ENCODE measurements around the gene SNX8.

DNA sequence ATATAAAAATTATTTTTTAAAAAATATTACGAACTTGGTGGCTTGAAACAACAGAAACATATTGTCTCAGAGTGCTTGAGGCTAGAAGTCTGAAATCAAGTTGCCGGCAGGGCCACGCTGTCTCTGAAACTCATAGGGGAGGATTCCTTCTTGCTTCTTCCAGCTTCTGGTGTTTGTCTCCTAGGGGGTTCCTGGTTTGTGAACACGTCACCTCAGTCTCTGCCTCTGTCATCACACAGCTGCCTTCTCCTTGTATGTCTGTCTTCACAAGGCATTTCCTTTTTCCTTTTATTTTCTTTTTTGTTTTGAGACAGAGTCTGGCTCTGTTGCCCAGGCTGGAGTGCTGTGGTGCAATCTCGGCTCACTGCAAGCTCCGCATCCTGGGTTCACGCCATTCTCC lies 12.7 kb upstream of the SNX8 start:
- TF ChIP-seq, protein P1, sequence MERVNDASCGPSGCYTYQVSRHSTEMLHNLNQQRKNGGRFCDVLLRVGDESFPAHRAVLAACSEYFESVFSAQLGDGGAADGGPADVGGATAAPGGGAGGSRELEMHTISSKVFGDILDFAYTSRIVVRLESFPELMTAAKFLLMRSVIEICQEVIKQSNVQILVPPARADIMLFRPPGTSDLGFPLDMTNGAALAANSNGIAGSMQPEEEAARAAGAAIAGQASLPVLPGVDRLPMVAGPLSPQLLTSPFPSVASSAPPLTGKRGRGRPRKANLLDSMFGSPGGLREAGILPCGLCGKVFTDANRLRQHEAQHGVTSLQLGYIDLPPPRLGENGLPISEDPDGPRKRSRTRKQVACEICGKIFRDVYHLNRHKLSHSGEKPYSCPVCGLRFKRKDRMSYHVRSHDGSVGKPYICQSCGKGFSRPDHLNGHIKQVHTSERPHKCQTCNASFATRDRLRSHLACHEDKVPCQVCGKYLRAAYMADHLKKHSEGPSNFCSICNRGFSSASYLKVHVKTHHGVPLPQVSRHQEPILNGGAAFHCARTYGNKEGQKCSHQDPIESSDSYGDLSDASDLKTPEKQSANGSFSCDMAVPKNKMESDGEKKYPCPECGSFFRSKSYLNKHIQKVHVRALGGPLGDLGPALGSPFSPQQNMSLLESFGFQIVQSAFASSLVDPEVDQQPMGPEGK (CRISPR knock-in tag; IDR thresholded peaks at IDR 0.05; ENCODE audit: borderline replicate concordance), result no peak
- no peak for TF ChIP-seq RCOR1 (IDR thresholded peaks at IDR 0.05; ENCODE audit: borderline replicate concordance in 1 of 2, low read depth in 2 of 2, low read length in 2 of 2)
- TF ChIP-seq POLR2G (IDR thresholded peaks at IDR 0.05; ENCODE audit: low read depth, low read length), result no peak
- TF ChIP-seq, protein P2, sequence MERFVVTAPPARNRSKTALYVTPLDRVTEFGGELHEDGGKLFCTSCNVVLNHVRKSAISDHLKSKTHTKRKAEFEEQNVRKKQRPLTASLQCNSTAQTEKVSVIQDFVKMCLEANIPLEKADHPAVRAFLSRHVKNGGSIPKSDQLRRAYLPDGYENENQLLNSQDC (CRISPR knock-in tag; IDR thresholded peaks at IDR 0.05), result no peak
- TF ChIP-seq ELF4 (CRISPR knock-in tag; IDR thresholded peaks at IDR 0.05), result no peak
- TF ChIP-seq, protein P3, sequence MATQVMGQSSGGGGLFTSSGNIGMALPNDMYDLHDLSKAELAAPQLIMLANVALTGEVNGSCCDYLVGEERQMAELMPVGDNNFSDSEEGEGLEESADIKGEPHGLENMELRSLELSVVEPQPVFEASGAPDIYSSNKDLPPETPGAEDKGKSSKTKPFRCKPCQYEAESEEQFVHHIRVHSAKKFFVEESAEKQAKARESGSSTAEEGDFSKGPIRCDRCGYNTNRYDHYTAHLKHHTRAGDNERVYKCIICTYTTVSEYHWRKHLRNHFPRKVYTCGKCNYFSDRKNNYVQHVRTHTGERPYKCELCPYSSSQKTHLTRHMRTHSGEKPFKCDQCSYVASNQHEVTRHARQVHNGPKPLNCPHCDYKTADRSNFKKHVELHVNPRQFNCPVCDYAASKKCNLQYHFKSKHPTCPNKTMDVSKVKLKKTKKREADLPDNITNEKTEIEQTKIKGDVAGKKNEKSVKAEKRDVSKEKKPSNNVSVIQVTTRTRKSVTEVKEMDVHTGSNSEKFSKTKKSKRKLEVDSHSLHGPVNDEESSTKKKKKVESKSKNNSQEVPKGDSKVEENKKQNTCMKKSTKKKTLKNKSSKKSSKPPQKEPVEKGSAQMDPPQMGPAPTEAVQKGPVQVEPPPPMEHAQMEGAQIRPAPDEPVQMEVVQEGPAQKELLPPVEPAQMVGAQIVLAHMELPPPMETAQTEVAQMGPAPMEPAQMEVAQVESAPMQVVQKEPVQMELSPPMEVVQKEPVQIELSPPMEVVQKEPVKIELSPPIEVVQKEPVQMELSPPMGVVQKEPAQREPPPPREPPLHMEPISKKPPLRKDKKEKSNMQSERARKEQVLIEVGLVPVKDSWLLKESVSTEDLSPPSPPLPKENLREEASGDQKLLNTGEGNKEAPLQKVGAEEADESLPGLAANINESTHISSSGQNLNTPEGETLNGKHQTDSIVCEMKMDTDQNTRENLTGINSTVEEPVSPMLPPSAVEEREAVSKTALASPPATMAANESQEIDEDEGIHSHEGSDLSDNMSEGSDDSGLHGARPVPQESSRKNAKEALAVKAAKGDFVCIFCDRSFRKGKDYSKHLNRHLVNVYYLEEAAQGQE (IDR thresholded peaks at IDR 0.05; ENCODE audit: borderline replicate concordance), result no peak
- TF ChIP-seq, protein P3 (CRISPR knock-in tag; IDR thresholded peaks at IDR 0.05; ENCODE audit: low read depth), result no peak
- TF ChIP-seq FOXA1 (IDR thresholded peaks at IDR 0.05; ENCODE audit: borderline replicate concordance), result no peak

Measured in K562 (cell line).